Fibroblast of skin of right biceps (primary cell): ENCODE data around the gene COASY.
A peak's percentile ranks its signal among the peaks of the same experiment; 100 is the strongest.
"Not testable (repeated sequence)": the region's sequence is repeated elsewhere in the genome, so short reads cannot be mapped to it uniquely, and the experiment has no call there.

ENCODE experiments used
- DNase-seq: peaks from one replicate; pipeline ENCODE4 v3.0.0-alpha.2; 2013

The COASY gene

DNA sequence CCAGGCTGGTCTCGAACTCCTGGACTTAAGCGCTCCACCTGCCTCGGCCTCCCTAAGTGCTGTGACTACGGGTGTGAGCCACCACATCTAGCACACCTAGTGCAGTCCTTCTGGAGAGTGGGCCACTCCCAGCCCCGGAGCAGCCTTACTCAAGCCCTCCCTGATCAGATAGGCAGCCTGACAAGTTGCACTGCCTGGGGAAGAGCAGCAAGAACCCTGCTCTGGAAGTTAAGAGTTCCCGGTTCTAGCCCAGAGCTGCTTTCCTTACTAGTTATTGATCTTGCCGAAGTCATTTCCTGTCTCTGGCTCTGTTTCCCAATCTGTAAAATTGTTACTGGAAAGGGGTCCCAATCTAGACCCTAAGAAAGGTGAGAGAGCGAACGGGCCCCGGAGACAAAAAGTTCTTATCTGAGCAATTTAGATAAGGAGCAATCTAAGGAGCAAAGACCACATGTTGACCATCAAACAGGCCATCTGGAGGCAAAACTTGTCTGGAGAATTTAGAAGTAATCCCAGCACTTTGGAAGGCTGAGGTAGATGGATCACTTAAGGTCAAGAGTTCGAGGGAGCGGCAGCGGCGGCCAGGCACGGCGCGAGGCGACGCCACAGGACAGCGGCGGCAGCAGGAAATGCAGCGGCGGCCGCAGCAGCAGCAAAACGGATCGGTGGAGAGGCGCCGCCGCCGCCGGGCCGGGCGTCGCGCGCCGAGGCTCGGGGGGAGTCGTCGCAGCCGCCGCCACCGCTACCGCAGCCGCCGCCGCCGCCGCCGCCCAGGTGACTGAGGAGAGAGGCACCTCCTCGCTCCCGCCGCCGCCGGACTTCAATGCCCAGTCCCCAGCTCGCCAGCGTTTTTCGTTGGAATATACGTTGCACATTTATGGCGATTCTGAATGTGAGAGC is 30.2 kb upstream of the COASY start:
- DNase-seq: peak; percentile 60

DNA sequence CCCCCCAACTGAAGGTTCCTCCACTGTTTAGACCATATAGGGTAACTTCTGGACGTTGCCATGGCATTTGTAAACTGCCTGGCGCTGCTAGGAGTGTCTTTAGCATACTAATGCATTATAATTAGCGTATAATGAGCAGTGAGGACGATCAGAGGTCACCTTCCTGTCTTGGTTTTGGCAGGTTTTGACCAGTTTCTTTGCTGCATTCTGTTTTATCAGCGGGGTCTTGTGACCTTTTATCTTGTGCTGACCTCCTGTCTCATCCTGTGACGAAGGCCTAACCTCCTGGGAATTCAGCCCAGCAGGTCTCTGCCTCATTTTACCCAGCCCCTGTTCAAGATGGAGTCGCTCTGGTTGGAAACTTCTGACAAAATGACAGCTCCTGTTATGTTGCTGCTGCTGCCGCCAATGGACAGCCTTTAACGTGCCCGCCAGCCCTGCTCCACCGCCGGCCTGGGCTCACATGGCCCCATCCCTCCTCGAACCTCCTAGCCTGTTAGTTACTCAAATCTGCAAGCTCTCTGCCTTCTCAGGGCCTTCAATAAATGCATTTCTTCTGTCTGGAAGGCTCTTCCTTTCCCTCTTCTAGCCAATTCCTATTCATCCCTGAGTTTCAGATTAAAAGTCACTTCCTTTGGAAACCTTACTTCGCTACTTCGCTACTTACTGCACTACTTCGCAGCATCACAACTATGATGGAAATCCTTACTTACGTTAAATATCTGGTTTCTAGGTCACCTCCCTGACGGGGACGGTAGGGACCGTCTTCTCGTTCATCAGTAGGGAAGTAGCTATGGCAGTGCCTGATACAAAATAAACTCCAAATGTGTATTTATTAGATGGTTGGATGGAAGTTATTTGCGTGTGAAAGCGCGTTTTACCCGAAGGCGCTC is 26.5 kb upstream of the COASY start:
- DNase-seq: no peak

DNA sequence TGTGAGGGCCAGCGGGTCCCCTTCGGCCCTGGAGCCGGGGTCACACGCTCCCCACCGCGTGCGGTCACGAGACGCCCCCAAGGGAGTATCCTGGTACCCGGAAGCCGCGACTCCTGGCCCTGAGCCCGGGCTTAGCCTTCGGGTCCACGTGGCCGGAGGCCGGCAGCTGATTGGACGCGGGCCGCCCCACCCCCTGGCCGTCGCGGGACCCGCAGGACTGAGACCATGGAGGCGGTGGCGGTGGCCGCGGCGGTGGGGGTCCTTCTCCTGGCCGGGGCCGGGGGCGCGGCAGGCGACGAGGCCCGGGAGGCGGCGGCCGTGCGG is 25.9 kb upstream of the COASY start, which contains the start of gene NAGLU:
Gene NAGLU (plus strand): TSS at position 194 of the 324 bp plus-strand sequence. CDS start 32 bp downstream, at position 226.
- peak; percentile 89 for DNase-seq

DNA sequence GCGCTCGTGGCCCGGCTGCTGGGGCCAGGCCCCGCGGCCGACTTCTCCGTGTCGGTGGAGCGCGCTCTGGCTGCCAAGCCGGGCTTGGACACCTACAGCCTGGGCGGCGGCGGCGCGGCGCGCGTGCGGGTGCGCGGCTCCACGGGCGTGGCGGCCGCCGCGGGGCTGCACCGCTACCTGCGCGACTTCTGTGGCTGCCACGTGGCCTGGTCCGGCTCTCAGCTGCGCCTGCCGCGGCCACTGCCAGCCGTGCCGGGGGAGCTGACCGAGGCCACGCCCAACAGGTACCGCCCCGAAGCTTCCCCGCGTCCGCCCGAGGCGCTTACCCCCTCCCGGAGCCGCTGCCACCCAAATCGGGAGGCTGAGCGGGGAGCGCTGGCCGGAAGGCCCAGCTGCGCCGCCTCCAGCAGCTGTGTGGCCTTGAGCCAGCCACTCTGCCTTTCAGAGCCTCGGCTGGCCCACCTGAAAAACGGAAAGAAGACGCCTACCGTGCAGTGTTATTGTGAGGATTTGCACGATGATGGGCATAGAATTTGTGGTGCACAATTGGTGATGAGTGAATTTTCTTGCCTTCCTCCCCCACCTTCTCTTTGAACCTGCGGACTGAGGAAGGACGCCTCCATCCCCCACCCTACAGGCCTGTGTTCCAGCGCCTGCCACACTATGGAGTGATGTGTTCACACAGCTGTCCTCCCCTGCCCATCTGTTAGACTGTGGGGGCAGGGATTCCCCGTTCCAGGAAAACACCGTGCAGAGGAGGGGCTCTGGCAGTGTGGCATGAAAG is 25.4 kb upstream of the COASY start:
- peak; percentile 78 for DNase-seq

DNA sequence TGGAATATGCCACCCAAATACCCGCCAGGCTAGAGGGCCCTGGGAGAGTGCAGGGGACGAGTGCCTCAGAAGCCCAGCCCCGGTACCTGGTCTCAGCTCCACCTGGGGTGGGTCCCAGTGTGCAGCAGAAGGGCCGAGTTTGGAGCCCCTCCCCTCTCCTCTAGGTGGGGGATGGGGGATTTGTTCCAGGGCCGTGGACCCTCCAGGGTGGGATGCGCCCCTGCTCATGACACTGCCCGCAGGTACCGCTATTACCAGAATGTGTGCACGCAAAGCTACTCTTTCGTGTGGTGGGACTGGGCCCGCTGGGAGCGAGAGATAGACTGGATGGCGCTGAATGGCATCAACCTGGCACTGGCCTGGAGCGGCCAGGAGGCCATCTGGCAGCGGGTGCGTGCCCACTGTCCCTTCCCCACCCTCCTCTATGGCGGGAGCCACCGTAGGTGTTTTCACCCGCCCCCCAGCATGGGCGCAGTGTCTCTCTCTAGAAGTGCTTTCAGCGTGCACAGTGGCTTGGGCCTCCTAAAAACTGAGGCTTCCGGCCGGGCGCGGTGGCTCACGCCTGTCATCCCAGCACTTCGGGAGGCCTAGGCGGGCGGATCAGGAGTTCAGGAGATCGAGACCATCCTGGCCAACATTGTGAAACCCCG is 24.7 kb upstream of the COASY start:
- DNase-seq: no peak

DNA sequence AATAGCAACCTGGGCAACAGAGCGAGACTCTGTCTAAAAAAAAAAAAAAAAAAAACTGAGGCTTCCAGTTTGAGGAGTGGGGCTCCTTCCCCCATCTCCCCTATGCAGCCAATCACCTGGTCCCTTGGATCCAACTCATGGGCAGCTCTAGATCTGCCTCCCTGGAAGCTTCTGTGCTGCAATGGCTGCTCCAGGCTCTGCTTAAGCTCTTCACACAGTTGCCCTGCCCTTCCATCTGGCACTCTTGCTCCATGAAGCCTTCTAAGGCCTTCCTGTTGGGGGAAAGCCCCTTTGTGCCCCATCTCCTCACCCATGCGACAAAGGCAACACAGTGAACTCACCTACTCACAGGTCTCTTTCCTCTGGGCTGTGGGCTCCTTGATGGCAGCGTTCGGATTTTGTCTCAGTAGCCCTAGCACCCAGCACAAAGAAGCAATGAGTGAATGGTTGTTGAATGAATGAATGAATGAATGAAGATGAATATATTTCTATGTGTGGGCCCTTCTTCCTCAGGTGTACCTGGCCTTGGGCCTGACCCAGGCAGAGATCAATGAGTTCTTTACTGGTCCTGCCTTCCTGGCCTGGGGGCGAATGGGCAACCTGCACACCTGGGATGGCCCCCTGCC is 24.0 kb upstream of the COASY start:
- no peak for DNase-seq

DNA sequence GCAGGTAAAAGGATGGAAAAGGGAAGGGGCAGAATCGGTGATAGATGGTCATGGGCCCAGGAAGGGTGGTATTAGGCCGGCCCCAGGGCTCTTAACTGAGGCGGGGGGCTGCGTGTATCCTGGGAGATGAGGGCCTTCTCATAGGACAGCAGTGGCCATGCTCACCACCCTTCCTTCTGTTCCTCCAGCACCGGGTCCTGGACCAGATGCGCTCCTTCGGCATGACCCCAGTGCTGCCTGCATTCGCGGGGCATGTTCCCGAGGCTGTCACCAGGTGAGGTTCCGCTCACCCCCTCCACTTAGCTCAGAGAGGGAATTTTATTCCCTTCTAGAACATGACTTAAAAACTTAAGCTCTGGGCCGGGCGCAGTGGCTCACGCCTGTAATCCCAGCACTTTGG is 23.5 kb upstream of the COASY start:
- DNase-seq: no peak

DNA sequence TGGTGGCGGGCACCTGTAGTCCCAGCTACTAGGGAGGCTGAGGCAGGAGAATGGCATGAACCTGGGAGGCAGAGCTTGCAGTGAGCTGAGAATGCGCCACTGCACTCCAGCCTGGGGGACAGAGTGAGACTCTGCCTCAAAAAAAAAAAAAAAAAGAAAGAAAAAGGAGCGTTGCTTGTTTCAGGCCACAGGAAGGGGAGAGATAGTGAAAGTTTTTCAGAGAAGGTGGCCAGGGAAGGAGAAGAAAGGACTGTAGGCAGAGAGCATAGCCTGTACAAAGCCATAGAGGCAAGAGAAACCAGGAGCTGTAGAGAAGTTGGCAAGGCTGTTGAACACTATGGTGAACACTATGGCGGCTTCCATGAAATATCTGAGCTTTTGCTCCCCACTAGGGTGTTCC is 21.4 kb upstream of the COASY start:
- not testable (repeated sequence) for DNase-seq

DNA sequence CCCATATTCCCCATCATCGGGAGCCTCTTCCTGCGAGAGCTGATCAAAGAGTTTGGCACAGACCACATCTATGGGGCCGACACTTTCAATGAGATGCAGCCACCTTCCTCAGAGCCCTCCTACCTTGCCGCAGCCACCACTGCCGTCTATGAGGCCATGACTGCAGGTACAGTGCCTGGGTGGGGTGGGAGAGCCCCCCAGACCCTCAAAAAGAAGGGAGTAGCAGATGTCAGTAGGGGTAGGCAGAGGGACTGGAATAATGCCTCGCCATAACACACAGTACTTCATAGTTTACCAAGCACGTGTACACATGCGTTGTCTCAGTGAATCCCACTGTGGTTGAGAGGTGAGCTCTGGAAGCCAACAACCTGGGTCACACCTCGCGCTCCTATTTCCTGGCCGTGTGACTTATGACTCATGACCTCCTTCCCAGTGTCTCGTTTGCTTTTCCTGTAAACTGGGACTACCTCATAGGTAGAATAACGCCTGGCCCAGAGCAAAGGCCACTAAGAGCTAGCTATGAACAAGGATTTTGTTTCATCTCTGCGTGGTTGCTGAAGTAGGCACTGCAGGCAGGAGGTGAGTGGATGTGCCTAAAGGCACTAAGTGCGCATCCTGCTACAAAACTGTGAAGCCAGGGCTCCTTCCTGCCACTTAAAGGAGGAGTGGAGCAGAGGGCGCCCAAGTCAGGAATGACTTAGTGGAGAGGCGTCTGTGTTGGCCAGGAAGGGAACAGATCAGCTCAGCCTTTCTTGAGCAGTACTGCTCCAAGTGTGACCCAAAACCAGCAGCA is 20.7 kb upstream of the COASY start:
- DNase-seq: no peak

DNA sequence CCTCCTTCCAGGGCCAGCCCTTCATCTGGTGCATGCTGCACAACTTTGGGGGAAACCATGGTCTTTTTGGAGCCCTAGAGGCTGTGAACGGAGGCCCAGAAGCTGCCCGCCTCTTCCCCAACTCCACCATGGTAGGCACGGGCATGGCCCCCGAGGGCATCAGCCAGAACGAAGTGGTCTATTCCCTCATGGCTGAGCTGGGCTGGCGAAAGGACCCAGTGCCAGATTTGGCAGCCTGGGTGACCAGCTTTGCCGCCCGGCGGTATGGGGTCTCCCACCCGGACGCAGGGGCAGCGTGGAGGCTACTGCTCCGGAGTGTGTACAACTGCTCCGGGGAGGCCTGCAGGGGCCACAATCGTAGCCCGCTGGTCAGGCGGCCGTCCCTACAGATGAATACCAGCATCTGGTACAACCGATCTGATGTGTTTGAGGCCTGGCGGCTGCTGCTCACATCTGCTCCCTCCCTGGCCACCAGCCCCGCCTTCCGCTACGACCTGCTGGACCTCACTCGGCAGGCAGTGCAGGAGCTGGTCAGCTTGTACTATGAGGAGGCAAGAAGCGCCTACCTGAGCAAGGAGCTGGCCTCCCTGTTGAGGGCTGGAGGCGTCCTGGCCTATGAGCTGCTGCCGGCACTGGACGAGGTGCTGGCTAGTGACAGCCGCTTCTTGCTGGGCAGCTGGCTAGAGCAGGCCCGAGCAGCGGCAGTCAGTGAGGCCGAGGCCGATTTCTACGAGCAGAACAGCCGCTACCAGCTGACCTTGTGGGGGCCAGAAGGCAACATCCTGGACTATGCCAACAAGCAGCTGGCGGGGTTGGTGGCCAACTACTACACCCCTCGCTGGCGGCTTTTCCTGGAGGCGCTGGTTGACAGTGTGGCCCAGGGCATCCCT is 18.5 kb upstream of the COASY start:
- DNase-seq: no peak

DNA sequence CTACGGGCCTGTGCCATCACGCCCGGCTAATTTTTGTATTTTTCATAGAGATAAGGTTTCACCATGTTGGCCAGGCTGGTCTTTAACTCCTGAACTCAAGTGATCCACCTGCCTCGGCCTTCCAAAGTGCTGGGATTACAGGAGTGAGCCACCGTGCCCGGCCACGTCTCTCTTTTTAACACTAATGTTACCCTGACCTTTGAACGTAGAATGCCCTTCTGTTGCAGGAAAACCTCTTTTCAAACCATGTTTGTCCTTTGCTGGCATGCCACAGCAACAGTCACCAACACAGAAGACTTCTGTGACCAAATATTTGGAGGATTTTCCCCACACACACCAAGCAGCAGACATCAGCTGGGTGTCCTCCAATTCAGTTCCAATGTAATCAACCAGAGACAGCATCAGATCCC is 17.1 kb upstream of the COASY start:
- no peak for DNase-seq

DNA sequence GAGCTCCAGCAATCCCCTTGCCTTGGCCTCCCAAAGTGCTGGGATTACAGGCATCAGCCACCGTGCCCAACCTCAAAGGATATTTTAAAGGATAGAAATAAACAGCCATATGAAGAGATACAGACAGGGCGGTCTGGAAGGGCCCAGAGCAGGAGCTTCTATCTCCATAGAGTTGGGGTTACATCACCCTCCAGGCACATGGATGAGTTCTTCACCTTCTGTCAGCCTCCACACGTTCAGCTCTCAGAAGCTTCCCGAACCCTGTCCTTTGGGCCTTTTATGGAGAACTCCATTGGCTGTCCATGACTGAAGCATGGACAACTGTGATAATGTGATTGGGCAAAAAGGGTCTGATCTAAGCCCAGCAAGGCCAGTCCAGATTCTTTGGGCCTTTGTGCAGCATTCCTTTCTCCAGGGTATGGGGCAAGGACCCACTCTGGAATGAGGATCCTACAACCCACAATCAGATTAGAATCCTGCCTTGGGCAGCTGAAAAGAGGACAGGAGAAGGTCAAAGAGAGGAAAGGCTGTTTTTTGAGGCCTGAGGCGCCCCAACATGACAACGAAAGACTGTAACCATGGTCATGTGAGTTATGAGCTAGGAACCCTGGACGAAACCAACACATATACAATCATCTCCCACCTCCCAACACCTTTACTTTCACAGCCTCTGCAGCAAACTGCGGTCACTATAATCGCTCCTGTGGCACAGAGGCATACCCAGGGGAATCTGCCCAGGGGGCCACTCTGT is 16.0 kb upstream of the COASY start:
- DNase-seq: not testable (repeated sequence)

DNA sequence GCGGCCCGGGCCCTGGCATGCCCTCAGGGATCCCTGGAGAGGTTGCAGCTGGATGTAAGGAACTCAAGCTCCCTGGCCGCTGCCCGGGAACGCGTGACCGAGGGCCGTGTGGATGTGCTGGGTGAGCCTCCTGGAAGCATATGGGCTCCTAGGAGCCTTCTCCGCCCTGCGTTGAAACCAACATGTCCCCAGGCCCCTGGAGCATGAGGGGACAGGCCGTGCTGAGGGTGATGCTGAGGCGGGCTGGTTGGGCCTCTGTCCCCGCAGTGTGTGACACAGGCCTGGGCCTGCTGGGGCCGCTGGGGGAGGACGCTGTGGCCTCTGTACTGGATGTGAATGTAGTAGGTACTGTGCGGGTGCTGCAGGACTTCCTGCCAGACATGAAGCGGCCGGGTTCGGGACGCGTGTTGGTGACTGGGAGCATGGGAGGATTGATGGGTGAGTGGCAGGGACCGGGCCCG is 14.9 kb upstream of the COASY start:
- DNase-seq: no peak

DNA sequence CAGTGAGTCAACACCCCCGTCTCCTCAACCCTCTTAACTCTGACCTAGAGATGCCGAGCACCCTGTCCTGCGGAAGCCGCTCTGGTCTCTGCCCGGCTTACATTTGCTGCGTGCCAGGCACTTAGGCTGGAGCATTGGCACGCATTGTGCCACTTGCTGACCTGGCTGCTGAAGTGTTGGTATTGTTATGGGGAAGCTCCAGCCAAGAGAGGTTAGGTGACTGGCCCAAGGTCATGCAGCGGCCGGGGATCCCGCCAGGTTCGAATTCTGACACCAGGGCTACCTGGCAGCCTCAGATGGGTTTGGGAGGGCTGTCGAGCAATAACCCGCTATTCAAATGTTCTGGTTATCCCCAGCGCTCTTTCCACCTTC is 14.3 kb upstream of the COASY start:
- no peak for DNase-seq

DNA sequence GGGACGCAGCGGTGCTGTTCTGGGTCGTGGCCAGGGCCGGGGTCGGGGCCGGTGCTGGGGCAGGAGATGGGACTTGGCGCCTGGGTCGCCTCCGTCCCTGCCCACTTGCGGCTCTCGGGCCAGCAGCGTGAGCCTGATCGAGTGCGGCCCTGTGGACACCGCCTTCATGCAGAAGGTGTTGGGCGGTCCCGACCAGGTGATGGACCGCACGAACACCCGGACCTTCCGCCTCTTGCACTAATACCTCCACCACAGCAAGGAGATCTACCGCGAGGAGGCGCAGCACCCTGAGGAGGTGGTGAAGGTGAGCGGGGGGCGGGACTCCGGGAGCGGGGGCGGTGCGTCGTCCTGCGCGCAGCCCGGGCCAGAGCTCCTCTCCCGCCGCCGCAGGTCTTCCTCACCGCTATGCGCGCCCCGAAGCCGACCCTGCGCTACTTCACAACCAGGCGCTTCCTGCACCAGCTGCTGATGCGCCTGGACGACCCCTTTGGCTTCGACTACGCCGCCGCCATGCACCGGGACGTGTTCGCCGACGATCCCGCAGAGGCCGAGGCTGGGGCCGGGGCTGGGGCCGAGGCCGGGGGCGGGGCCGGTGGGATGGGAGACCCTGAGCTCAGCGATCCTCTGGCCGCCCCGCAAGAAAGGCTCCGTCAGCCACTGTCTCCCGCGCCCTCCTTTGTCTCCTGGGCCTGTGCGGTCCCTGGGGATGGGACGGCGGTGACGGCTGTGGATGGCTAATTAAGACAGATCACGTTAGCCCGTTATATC is 13.7 kb upstream of the COASY start:
- DNase-seq: peak; percentile 59

DNA sequence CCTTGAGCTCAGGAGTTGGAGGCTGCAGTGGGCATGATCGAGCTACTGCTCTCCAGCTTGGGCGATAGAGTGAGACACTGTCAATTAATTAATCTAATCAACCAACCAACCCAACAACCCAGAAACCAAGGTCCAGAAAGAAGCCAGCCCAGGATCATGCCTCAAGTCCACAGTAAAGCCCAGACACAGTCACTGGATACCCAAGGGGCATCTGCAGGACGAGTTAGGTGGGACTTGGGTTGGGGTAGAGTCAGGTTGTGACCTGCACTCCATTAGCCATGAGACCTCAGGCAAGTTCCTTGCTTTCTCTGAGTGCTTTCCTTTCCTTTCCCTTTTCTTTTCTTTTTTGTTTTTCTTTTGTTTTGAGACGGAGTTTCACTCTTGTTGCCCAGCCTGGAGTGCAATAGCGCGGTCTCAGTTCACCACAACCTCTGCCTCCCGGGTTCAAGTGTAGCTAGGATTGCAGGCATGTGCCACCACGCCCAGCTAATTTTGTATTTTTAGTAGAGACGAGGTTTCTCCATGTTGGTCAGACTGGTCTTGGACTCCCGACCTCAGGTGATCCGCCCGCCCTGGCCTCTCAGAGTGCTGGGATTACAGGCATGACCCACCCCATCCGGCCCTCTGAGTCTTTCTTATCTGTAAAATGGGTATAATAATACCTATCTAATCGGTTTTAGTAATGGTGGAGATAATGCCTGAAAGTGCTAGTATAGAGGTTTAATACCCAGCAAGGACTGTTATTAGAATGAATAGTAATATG is 12.8 kb upstream of the COASY start:
- no peak for DNase-seq

DNA sequence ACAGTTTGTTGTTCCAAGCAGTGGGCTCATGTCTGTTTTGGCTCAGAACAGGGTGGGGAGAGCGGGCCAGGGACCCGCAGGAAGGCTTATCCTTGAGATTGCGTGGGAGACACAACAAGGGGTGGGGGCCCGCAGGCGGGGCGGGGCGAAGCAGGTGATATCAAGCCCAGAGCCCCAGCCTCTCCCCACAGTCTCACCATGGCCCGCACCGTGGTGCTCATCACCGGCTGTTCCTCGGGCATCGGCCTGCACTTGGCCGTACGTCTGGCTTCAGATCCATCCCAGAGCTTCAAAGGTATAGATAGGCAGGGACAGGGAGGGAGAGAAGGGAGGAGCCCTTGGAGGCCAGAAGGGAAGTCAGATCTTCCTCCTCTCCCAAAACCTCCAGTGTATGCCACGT is 9.2 kb upstream of the COASY start, which contains the start of gene HSD17B1:
Gene HSD17B1 (plus strand): TSS at position 188 of the 400 bp plus-strand sequence. CDS start 11 bp downstream, at position 199.
- DNase-seq: not testable (repeated sequence)
